ENCODE results near the gene REM2.
"Not testable (repeated sequence)": the region's sequence is repeated elsewhere in the genome, so short reads cannot be mapped to it uniquely, and the experiment has no call there.

The REM2 gene

DNA sequence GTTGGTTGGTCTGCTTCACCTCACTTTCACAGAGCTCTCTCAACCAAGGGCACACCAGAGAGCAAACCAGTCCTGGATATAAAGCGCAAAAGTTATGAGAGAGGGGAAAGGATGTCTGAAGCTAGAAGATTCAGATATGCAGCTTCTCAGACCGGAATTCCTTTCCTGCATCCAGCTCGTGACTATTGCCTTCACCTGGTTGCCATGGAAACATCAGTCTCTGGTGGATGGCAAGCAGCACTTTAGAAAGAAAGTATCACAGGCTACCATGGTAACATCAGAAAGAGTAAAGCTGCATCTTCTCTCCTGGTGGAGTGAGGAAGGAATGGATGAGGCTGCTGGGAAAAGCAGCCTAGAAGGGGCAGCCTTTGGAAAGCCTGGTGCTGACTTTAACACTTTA lies 13.7 kb downstream of the REM2 start:
- no peak for DNase-seq (ENCODE audit: low read depth, low spot score)

DNA sequence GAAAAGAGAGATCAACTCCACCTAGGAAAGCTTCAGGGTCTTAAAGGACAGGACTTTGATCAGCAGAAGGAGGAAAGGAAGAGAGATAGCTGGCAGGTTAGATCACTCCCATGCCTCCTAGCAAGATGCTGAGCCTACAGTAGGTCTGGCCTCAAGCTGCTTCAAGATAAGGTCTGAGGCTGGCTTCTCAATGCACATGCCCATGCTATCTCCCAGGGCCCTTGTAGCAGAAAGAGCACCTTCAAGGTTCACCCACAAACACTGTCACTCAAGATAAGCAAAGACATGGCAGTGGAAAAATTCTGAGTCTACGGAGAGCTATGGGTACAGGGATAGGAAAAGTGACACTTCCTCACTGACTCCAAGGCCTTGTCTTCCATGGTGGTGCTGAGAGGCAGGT lies 14.3 kb downstream of the REM2 start:
- no peak for DNase-seq (ENCODE audit: low read depth, low spot score)

DNA sequence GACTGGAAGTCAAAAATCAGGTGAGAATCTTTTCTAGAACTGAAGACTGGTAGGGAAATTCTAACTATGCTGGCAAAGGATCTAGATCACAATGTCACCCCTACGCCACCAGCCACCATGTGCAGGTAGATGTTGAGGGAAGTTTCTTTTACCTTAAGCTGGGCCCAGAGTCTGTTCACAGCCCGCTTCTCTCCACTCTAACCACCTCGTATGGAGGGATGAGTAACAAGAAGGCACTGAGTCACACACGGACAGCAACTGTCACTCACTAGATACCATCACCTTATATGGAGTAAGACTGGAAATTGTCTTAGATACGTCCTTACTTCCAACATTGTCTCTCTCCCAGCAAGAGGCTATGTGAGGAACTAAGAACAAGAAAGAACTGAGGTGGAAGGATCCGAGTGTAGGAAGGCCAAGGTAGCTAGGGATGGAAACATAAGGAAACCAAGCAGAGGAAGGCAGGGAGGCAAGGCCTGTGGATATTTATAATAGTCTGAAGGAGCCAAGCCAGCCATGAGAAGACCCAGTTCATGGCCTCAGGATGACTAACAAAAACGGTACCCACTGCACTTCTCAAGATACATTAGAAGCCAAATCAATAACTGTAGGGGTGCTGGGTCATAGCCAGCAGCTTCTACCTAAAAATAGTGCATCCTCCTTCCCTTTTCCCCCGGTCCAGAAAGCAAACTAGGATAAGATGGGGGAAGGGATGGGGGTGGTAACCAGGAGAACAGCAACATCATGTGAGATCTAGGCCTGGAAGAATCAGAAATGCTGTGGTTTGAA lies 15.5 kb downstream of the REM2 start:
- no peak for DNase-seq (ENCODE audit: low read depth, low spot score)

DNA sequence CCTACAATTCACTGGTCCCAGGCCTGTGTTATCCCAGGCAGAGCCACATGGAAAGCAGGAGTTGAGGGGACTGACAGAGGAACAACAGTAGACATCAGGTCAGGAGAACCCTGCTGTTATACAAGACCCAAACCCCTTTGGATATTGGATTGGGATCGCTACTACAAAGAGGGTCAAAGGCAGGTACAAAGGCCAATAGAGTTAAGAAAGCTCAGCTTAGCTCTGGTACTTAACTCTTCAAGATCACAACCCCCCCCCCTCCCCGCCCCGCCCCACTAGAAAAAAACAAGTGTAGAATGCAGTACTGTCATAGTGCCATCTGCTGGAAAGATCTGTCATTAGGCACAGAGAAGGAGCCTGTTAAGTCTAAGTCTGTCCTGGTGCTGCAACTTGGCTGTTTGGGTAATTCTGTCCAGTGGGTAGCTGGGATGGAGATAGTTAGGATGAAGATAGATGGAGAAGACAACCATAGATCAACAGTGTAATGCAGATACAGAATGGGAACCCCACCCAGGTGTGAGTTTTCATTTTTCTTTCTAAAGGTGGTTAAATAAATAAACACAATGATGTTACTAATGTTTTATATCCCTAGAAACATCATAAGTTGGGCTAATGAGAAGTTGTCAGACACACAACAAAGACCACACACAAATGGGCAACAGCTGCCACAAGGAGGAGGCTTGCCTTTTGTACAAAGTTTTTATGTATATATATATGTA lies 17.2 kb downstream of the REM2 start:
- DNase-seq (ENCODE audit: low read depth, low spot score), result peak; percentile 56

DNA sequence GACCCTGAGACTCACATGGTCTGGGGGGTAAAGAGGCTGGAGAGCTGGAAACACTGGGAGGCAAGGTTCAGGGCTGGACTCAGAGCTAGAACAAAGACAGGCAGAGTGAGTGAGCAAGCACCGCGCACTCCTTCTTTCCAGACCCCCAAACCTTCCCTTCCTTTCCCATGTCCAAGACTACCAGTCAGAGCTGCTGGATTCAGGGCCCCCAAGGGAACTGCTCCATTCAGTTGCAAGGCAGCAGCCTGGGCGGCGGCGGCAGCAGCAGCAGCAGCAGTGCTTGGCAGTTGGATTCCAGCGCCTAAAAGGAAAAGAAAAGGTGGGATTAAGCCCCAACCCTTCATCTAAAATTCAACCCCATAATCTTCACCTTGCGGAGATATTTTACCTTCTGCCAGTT lies 18.8 kb downstream of the REM2 start:
- DNase-seq (ENCODE audit: low read depth, low spot score), result no peak

DNA sequence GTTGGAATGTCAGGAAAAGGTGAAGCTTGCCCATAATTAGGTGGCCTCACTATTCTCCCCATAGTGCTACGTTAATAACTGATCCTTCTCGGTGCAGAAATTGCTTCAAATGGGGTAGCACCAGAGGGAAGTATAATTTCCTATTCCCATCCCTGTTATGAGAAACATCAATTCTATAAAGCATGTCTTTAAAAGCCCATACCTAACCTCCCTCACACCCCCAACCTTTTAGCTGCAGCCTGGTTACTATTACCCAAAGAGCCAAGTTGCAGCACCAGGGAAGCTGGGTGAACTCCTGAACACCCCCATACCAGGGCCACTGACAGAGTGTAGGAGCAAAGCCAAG lies 20.7 kb downstream of the REM2 start:
- DNase-seq (ENCODE audit: low read depth, low spot score), result no peak

DNA sequence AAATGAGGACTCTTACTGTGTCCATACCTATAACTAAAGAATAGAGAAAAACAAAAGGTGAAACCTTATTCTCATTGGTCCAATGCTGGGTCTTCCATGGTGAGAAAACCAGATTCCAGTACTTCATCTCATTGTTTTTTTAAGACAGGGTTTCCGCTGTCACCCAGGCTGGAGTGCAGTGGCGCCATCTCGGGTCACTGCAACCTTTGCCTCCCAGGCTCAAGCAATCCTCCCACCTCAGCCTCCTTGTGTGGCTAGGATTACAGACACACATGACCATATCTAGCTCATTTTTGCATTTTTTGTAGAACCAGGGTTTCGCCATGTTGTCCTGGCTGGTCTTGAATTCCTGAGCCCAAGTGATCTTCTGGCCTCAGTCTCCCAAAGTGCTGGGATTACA lies 22.6 kb downstream of the REM2 start:
- DNase-seq (ENCODE audit: low read depth, low spot score), result no peak

DNA sequence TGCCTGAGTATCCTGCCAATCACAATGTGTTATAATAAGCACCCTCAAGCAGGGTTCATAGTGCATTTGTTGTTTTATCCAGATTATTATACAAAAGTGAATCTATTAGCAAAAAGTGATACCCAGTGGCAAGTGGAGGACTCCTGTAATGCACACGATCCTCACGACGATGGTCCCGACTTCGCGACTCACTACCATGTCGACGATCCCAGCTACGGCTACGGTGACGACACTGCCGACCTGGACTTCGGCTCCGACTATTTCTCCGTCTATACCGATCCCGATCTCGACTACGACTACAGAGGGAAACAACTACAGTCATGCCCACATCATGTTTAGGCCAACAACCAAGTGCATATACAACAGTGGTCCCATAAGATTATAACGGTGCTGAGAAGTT lies 23.1 kb downstream of the REM2 start:
- no peak for DNase-seq (ENCODE audit: low read depth, low spot score)

DNA sequence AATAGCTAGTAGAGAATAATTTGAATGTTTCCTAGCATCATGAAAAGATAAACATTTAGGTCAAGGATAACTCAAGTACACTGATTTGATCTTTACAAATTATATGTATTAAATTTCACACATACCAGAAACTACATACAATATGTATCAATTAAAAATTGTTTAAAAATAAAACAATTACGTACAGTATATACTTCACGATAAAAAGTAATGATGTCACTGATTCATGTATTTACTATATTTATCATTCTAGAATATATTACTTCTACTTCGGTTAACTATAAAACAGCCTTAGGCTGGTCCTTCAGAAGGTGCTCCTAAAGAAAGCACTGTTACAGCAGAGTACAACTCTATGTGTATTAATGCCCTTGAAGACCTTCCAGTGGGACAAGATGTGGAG lies 24.4 kb downstream of the REM2 start:
- DNase-seq (ENCODE audit: low read depth, low spot score), result no peak

DNA sequence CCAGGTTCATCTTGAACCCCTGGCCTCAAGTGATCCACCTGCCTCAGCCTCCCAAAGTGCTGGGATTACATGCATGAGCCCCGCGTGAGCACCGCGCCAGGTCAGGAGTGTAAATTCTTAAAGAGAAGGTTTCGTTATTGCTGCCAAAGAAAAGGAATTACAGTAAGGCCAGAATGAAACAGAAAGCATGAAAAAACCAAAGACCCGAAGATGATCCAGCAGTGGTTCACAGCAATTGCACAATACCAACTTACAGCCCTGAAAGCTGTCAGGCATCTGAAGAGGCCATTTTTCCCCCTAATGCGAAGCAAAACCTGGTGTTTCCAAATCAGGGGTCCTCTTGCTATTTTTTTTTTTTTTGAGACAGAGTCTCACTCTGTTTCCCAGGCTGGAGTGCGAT lies 25.6 kb downstream of the REM2 start:
- DNase-seq (ENCODE audit: low read depth, low spot score), result no peak

DNA sequence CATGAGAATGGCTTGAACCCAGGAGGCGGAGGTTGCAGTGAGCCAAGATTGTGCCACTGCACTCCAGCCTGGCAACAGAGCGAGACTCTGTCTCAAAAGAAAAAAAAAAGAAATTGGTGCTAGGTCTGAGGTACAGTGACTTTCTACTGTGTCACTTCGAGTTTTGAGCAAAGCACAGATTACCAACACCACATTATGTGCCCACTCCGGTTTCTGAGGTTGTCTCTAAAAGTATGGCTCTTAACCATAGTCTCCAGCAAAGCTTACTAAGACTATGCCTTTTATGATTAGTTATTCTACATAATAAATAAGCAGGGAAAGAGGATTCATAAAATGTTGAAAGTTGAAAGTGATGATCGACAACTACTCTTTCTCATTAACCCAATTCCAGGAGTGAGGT lies 27.9 kb downstream of the REM2 start:
- DNase-seq (ENCODE audit: low read depth, low spot score), result no peak

DNA sequence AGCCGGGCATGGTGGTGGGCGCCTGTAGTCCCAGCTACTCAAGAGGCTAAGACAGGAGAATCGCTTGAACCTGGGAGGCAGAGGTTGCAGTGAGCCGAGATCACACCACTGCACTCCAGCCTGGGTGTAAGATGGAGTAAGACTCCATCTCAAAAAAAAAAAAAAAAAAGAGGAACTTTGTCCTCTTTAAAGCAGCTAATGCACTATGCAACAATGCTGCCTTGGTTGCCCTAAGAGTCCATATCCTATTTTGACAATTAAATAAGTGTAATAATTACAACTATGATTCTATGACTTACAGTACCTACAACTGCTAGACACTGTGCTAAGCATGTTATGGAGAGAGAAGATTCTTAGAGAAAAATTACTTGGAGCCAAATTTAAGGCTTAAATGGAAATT lies 31.8 kb downstream of the REM2 start:
- not testable (repeated sequence) for DNase-seq (ENCODE audit: low read depth, low spot score)

DNA sequence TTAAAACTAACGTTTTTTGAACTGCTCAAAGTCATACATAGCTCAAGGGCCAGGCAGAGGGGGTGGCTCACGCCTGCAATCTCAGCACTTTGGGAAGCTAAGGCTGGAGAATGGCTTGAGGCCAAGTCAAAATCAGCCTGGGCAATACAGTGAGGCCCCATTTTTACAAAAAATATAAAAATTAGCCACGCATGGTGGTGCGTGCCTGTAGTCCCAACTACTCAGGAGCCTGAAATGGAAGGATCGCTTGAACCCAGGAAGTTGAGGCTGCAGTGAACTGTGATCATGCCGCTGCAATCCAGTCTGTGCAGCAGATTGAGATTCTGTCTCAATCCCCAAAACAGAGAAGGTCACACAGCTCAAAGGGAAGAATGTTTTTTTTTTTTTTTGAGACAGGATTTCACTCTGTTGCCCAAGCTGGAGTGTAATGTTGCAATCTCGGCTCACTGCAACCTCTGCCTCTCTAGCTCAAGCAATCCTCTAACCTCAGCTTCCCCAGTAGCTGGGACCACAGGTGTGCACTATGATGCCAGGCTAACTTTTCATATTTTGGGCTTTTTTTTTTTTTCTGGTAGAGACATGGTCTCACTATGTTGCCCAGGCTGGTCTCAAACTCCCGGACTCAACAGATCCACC lies 33.0 kb downstream of the REM2 start:
- no peak for DNase-seq (ENCODE audit: low read depth, low spot score)

DNA sequence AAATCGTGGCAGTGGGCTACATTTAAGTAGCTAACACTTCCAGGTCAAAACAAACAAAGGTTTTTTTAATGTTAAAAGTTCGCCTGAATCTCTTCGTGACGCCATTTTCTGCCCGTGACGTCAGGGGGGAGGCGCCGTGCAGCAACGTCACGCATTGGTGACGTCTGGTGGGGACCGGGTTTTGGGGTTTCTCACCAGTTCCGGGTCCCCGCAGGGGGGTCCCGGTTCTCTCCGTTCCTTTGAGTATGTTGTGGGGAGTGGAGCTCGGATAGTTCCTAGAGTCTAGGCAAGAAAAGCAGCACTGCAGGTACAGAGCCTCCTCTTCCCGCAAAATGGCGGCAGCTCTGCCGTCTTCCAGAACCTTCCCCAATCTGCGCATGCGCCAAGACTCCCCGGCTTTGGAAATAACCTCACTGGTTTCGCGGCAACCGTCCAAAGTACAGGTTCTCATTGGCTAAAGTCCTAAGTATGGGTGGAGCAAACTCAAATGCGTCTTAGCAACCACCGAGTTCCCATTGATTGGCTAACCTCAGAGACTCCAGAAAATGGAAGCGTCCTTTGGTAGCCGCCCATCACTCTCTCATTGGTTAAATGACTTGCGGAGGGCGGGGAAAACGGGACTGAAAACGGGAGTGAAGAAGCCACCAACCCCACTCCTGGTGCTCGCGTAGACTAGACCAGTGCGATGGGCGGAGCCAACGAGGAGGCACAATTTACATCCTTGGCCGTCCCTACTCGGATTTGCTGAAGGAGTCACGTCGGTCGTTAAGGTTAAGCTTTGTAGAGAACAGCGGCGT lies 36.0 kb downstream of the REM2 start, which contains the start of gene RBM23:
Gene RBM23, minus strand, starts transcription at position 346 of the 797 bp plus-strand sequence.
- DNase-seq (ENCODE audit: low read depth, low spot score), result peak; percentile 100

DNA sequence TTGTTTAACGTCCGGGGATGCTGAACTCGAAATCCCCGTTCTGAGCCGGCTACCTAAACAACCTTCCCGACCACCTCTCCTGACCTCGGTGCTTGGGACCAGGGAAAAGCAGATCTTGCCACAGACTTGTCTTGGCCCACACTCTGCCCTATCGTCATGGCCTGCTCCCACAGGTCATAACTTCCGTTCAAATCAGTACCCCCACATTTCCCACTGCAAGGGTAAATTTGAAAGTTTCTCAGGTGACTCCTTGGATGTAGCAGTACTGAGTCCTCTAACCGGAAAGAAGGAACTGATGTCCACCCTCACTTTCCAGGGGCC lies 36.5 kb downstream of the REM2 start:
- no peak for DNase-seq (ENCODE audit: low read depth, low spot score)

DNA sequence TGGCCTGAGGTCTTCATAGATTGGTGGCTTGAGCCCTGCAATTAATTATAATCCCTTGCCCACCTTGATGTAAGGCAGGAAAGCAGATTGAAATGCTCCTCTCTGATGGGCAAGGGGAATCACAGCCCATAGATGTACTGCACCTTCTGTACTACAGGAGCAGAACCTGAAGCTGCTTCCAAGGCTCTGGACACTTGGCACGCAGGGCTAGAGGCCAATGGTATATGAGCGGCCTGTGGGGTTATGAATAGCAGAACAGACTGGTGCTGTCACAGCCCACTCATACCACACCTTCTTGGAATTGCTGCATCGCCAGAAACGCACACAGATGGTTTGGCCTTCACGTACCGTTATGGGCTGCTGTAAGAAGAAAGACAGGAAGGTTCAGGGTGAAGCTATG lies 37.7 kb downstream of the REM2 start:
- DNase-seq (ENCODE audit: low read depth, low spot score), result no peak

DNA sequence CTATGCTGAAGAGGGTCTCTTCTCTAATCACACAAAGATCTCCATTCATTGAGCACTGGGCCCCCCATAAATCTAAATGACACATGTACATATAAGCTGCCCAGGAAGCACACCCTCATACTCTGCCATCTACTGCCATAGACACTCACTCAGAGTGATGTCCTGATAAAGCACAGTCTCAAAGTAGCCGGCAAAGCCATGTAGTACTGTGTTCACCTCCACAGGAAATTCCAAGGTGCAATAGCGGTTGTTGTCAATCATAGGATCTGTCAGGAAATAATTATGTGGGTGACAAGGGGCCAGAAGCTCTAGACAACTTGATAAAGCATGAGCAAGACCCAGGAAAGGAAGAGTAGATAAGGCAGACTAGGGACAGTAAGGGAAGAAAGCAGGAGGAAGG lies 39.3 kb downstream of the REM2 start:
- DNase-seq (ENCODE audit: low read depth, low spot score), result no peak

DNA sequence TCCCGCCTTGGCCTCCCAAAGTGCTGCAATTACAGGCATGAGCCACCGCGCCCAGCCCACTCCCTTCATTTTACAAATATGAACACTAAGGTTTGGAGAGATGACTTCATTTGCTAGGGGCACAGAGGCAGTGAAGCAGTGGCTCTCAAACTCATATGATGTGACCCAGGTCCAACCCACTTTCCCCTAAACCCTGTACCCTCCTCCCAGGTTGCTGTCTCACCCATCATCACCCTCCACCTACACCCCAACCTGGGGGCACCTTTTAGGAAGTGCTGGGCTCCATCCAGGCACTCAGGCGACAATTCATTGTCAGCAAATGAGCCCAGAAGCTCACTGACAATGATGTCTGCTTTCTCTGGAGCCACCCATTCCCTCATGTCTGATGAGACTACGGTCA lies 40.7 kb downstream of the REM2 start:
- DNase-seq (ENCODE audit: low read depth, low spot score), result no peak

DNA sequence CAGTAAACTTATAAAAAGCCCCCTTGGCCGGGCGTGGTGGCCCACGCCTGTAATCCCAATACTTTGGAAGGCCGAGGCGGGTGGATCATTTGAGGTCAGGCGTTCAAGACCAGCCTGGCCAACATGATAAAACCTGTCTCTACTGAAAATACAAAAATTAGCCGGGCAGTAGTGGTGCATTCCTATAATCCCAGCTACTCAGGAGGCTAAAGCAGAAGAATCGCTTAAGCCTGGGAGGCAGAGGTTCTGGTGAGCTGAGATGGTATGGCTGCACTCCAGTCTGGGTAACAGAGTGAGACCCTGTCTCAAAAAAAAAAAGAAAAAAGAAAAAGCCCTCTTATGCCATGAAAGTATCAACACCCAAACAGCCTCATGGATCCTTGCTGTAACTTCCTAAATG lies 42.5 kb downstream of the REM2 start:
- no peak for DNase-seq (ENCODE audit: low read depth, low spot score)

DNA sequence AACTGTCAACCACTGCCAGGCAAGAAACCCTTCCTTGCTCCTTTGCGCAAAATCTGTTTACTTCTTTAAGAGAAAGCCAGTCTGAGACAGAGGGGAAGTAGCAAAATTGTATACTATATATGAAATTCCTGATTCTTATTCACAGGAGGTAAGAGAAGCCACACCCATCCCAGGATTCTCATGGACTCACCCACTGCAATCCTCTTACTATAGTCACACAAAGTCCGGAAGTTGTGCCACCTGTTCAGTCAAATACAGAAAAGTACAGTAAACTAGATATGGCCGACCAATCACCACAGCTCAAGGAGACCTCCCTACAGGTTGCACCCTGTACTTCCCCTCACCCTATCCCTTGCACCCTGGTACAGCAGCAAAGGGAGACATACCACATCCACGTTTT lies 43.3 kb downstream of the REM2 start:
- no peak for DNase-seq (ENCODE audit: low read depth, low spot score)

DNA sequence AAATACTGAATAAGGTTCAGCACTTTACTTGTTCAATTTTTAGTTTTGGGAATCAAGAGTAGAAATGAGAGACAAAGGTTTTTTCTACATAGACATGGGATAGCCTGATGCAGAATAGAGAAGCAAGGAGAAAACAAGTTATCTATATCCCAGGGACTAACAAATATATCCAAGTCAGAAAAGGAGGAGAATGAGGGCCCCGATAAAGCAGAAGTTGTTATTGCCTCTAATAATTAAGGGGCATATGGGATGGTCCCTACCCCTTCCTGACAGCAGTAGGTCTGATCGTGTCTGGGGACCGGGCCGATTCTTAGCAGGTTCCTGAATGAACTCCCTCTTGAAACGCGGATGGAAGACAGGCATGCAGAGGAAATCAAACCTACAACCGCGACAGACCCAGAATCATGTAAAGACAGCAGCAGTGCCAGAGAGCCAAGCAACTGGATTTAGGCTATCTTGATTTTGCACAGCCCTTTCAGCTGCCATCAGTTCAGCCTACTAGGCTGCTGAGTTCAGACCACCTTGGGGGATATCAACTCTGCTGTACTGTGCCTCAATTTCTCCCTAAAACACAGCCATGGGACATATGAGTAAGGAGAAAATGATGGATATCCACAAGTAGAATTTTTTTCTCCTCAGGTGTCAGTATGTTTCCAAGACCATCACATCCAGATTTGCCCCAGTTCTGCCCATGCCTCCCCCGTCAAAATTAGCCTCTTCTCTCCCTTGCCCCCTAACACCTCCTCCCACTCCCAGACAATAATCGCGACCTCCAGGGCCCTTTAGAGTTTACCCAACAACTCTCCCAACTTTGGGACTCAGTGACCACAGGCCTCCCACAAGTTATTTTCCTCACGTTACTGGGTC lies 45.4 kb downstream of the REM2 start:
- no peak for DNase-seq (ENCODE audit: low read depth, low spot score)
